Measurements from ENCODE around the gene TMF1.
A peak's percentile ranks its signal among the peaks of the same experiment; 100 is the strongest.

Gene TMF1

GRCh38 chr3:69082361-69082760 is 30.2 kb upstream of the TMF1 start:
- H4K20me1 ChIP-seq (ENCODE audit: insufficient read depth, low read length), result no peaks in the 10 kb centered on the region
- H3K9ac ChIP-seq (ENCODE audit: low read length), result peak overlapping the region; percentile 81; the same call in 1 of the 2 replicates
- H3K27ac ChIP-seq (ENCODE audit: low read length), result peak overlapping the region; percentile 91
- H2AFZ ChIP-seq (ENCODE audit: low read length), result no peak overlapping the region
- peaks cover 66% of the 10 kb centered on the region for H3K79me2 ChIP-seq (ENCODE audit: low read length)
- H3F3A ChIP-seq (ENCODE audit: insufficient read depth, low read length), result peaks cover 62% of the 10 kb centered on the region
- DNase-seq, result no peak
- no peaks in the 10 kb centered on the region for H3K36me3 ChIP-seq (replicated peaks; ENCODE audit: insufficient read depth, low read length)
- H3K27me3 ChIP-seq (replicated peaks; ENCODE audit: insufficient read depth, low read length), result no peaks in the 10 kb centered on the region
- H3K4me2 ChIP-seq (ENCODE audit: low read depth, low read length), result peak overlapping the region; percentile 92
- no peak for TF ChIP-seq CTCF (IDR thresholded peaks at IDR 0.05; ENCODE audit: low read length)
- no peak for TF ChIP-seq EZH2 (optimal IDR thresholded peaks at IDR 0.05; ENCODE audit: low read depth, low read length)
- no peak for TF ChIP-seq EZH2phosphoT487 (IDR thresholded peaks at IDR 0.05; ENCODE audit: low read length)
- H3K4me1 ChIP-seq (ENCODE audit: low read length), result peaks cover 48% of the 10 kb centered on the region
- H3K9me3 ChIP-seq (replicated peaks; ENCODE audit: insufficient read depth, low read length), result no peaks in the 10 kb centered on the region
- no peaks in the 10 kb centered on the region for H3K9me2 ChIP-seq (replicated peaks; ENCODE audit: insufficient read depth, low read length)
- peak overlapping the region; percentile 5; the same call in 1 of the 2 replicates for H3K4me3 ChIP-seq (ENCODE audit: low read length)

- Histone ChIP-seq H3K27me3 (replicated peaks; ENCODE audit: insufficient read depth, low read length) (no peaks in the 10 kb centered on the region), H3K79me2 (ENCODE audit: low read length) (peaks cover 66% of the 10 kb centered on the region), H3K4me2 (ENCODE audit: low read depth, low read length) (peak overlapping the region; percentile 92), H3K36me3 (replicated peaks; ENCODE audit: insufficient read depth, low read length) (no peaks in the 10 kb centered on the region), H3K9ac (ENCODE audit: low read length) (peak overlapping the region; percentile 81), H3K4me3 (ENCODE audit: low read length) (no peak overlapping the region), H2AFZ (ENCODE audit: low read length) (peak overlapping the region; percentile 28), H3K9me2 (replicated peaks; ENCODE audit: insufficient read depth, low read length) (no peaks in the 10 kb centered on the region), H4K20me1 (ENCODE audit: insufficient read depth, low read length) (no peaks in the 10 kb centered on the region), H3K4me1 (ENCODE audit: low read length) (peaks cover 48% of the 10 kb centered on the region), H3K9me3 (replicated peaks; ENCODE audit: insufficient read depth, low read length) (no peaks in the 10 kb centered on the region), H3F3A (ENCODE audit: insufficient read depth, low read length) (peaks cover 56% of the 10 kb centered on the region), H3K27ac (ENCODE audit: low read length) (peak overlapping the region; percentile 91)
- peak; percentile 64 for DNase-seq
- no peak for TF ChIP-seq EZH2phosphoT487 (IDR thresholded peaks at IDR 0.05; ENCODE audit: low read length)
- TF ChIP-seq EZH2 (optimal IDR thresholded peaks at IDR 0.05; ENCODE audit: low read depth, low read length), result no peak
- TF ChIP-seq CTCF (IDR thresholded peaks at IDR 0.05; ENCODE audit: low read length), result no peak
These were observed 29.6 kb upstream of the TMF1 start for GRCh38 chr3:69081583-69082262.

GRCh38 chr3:69080233-69080920 is 28.2 kb upstream of the TMF1 start, which contains the start of gene UBA3:
UBA3 (minus strand) TSS chr3:69080365; CDS start chr3:69080353, 12 bp downstream.
- no peak within 1 kb of the TSS for H2AFZ ChIP-seq (ENCODE audit: low read length)
- peak within 1 kb of the TSS; percentile 95 for H3K4me2 ChIP-seq (ENCODE audit: low read depth, low read length)
- no peaks in the 10 kb centered on the region for H3K9me3 ChIP-seq (replicated peaks; ENCODE audit: insufficient read depth, low read length)
- H3K9ac ChIP-seq (ENCODE audit: low read length), result peak within 1 kb of the TSS; percentile 80
- peaks cover 48% of the 10 kb centered on the region for H3K4me1 ChIP-seq (ENCODE audit: low read length)
- H3K36me3 ChIP-seq (replicated peaks; ENCODE audit: insufficient read depth, low read length), result no peaks in the 10 kb centered on the region
- no peak for TF ChIP-seq EZH2 (optimal IDR thresholded peaks at IDR 0.05; ENCODE audit: low read depth, low read length)
- no peak for TF ChIP-seq CTCF (IDR thresholded peaks at IDR 0.05; ENCODE audit: low read length)
- TF ChIP-seq EZH2phosphoT487 (IDR thresholded peaks at IDR 0.05; ENCODE audit: low read length), result no peak
- H3K79me2 ChIP-seq (ENCODE audit: low read length), result peaks cover 60% of the 10 kb centered on the region
- DNase-seq, result peak; percentile 89
- peak within 1 kb of the TSS; percentile 74 for H3K4me3 ChIP-seq (ENCODE audit: low read length)
- no peaks in the 10 kb centered on the region for H3K27me3 ChIP-seq (replicated peaks; ENCODE audit: insufficient read depth, low read length)
- H3K9me2 ChIP-seq (replicated peaks; ENCODE audit: insufficient read depth, low read length), result no peaks in the 10 kb centered on the region
- no peak within 1 kb of the TSS; the same call in 1 of the 2 replicates for H3K27ac ChIP-seq (ENCODE audit: low read length)
- H4K20me1 ChIP-seq (ENCODE audit: insufficient read depth, low read length), result no peaks in the 10 kb centered on the region
- H3F3A ChIP-seq (ENCODE audit: insufficient read depth, low read length), result peaks cover 45% of the 10 kb centered on the region
